GM11168 (cell line): Measurements from ENCODE around the gene TWF2.

Experiments used
- in situ Hi-C: fragments of 300-500 bp; cut with MboI; formaldehyde crosslinking; loops from one replicate; pipeline ENCODE4 v1.12.0; 2022; ENCODE audit warnings: low sequenced_read_pairs; ENCODE audit not compliant: unreplicated experiment

TWF2 gene

GRCh38 chr3:52240059-52240885 is 1.3 kb upstream of the TWF2 start:
- in situ Hi-C loops = no loop called here

GRCh38 chr3:52238193-52238760 is 681 bp downstream of the TWF2 start:
- in situ Hi-C loops = loop anchor here (10.0 kb wide), 1 partner anchor 107 kb away; no protein-coding TSS in a partner anchor

GRCh38 chr3:52237657-52238172 is 1.2 kb downstream of the TWF2 start:
- in situ Hi-C loops = loop anchor here (10.0 kb wide), 1 partner anchor 107 kb away; no protein-coding TSS in a partner anchor

- in situ Hi-C loops = loop anchor here (10.0 kb wide), 1 partner anchor 108 kb away; no protein-coding TSS in a partner anchor
These were observed 1.8 kb downstream of the TWF2 start for GRCh38 chr3:52237006-52237656.

GRCh38 chr3:52236424-52236886 is 2.5 kb downstream of the TWF2 start:
- in situ Hi-C loops = loop anchor here (10.0 kb wide), 1 partner anchor 108 kb away; no protein-coding TSS in a partner anchor

GRCh38 chr3:52234516-52235447 is 4.2 kb downstream of the TWF2 start:
- in situ Hi-C loops = loop anchor here (10.0 kb wide), 1 partner anchor 110 kb away; no protein-coding TSS in a partner anchor

- in situ Hi-C loops = loop anchor here (10.0 kb wide), 1 partner anchor 111 kb away; no protein-coding TSS in a partner anchor
These were observed 5.0 kb downstream of the TWF2 start for GRCh38 chr3:52233968-52234367.

GRCh38 chr3:52233108-52233591 is 5.8 kb downstream of the TWF2 start:
- in situ Hi-C loops = loop anchor here (10.0 kb wide), 1 partner anchor 112 kb away; no protein-coding TSS in a partner anchor

- in situ Hi-C loops = loop anchor here (10.0 kb wide), 1 partner anchor 112 kb away; no protein-coding TSS in a partner anchor
These were observed 6.5 kb downstream of the TWF2 start for GRCh38 chr3:52232279-52233107.

- in situ Hi-C loops = loop anchor here (10.0 kb wide), 1 partner anchor 113 kb away; no protein-coding TSS in a partner anchor
These were observed 7.3 kb downstream of the TWF2 start for GRCh38 chr3:52231502-52232278.

- in situ Hi-C loops = loop anchor here (10.0 kb wide), 1 partner anchor 114 kb away; no protein-coding TSS in a partner anchor
These were observed 8.0 kb downstream of the TWF2 start for GRCh38 chr3:52230889-52231499.

- in situ Hi-C loops = loop anchor here (10.0 kb wide), 1 partner anchor 114 kb away; no protein-coding TSS in a partner anchor
These were observed 8.5 kb downstream of the TWF2 start for GRCh38 chr3:52230461-52230860.

GRCh38 chr3:52229656-52230055 is 9.3 kb downstream of the TWF2 start:
- in situ Hi-C loops = loop anchor here (10.0 kb wide), 1 partner anchor 115 kb away; no protein-coding TSS in a partner anchor

GRCh38 chr3:52228751-52229291 is 10.1 kb downstream of the TWF2 start:
- in situ Hi-C loops = no loop called here

GRCh38 chr3:52228266-52228665 is 10.7 kb downstream of the TWF2 start:
- in situ Hi-C loops = no loop called here

- in situ Hi-C loops = no loop called here
These were observed 11.2 kb downstream of the TWF2 start for GRCh38 chr3:52227766-52228165.

GRCh38 chr3:52227117-52227516 is 11.8 kb downstream of the TWF2 start:
- in situ Hi-C loops = no loop called here
